GM12878 (cell line): ENCODE results near the gene ZNF451. TPM values are rescaled to one million over a fixed set of nuclear protein-coding genes. Genes with fewer than 3 reads are reported as not detected.

Source experiments
- ATAC-seq: fragments of 200-7000 bp; cut with Tn5 transposase; 3 replicates; pipeline ENCODE4 v1.9.1; 2020; ENCODE audit warnings: mild to moderate bottlenecking, moderate library complexity
- BruUV-seq: library from RNA; stranded (reverse); fragments of 400-500 nt; replicated peaks from 2 replicates; lab custom pipeline; 2021; lab: Mats Ljungman, UMichigan
- CTCF ChIA-PET: fragments of 300-600 bp; sonication (Branson Sonifier 250); formaldehyde crosslinking; extraction: SDS; loops from one replicate; lab custom pipeline; 2021; ENCODE audit warnings: inconsistent platforms; lab: Yijun Ruan, JAX
- POLR2A ChIA-PET: fragments of 350-600 bp; formaldehyde crosslinking; extraction: SDS; loops from one replicate; lab custom pipeline; 2021; ENCODE audit warnings: inconsistent platforms; lab: Charles Lee
- RAD21 ChIA-PET: fragments of 300-600 bp; sonication (Branson Sonifier 250); formaldehyde crosslinking; loops from one replicate; lab custom pipeline; 2023; ENCODE audit warnings: antibody characterized with exemption; ENCODE audit not compliant: unreplicated experiment; lab: Charles Lee
- SMC1A ChIA-PET: fragments of 300-600 bp; sonication (Branson Sonifier 250); formaldehyde crosslinking; loops from one replicate; lab custom pipeline; 2023; ENCODE audit not compliant: unreplicated experiment, uncharacterized antibody; lab: Charles Lee
- DNase-seq: peaks from one replicate; pipeline ENCODE4 v3.0.0-alpha.2; 2011; ENCODE audit warnings: low read depth, low spot score
- FAIRE-seq: peaks from 3 replicates; lab custom pipeline; 2011; peaks lifted over from hg19 to GRCh38; lab: Jason Lieb, UNC
- H2AFZ ChIP-seq: 2 replicates; pipeline ENCODE4 v1.6.0; 2011; ENCODE audit warnings: low read depth, low read length, control low read depth; ENCODE audit not compliant: control insufficient read depth
- H3K27ac ChIP-seq: 2 replicates; pipeline ENCODE4 v1.5.1; 2011; ENCODE audit warnings: control low read depth; ENCODE audit not compliant: control insufficient read depth, insufficient read depth
- H3K27me3 ChIP-seq, 2 experiments: replicated peaks in 1 of 2; 2 replicates each; pipeline versions ENCODE4 v1.6.0 to v1.6.1; 2011; ENCODE audit warnings: low read length in 1 of 2; ENCODE audit not compliant: control insufficient read depth in 2 of 2, insufficient read depth in 2 of 2
- H3K36me3 ChIP-seq, 2 experiments: 2 replicates each; pipeline ENCODE4 v1.5.1; 2011; ENCODE audit warnings: low read length in 1 of 2; ENCODE audit not compliant: control insufficient read depth in 2 of 2, insufficient read depth in 2 of 2
- H3K4me1 ChIP-seq: 2 replicates; pipeline ENCODE4 v1.6.1; 2011; ENCODE audit warnings: mild to moderate bottlenecking, low read length, moderate library complexity, mixed read lengths; ENCODE audit not compliant: control insufficient read depth, insufficient read depth
- H3K4me2 ChIP-seq: 2 replicates; pipeline ENCODE4 v1.6.0; 2011; ENCODE audit warnings: control low read depth; ENCODE audit not compliant: control insufficient read depth, insufficient read depth
- H3K4me3 ChIP-seq: fragments of 200-600 bp; sonication (generic); 2 replicates; pipeline ENCODE4 v1.5.1; 2016
- H3K79me2 ChIP-seq: 2 replicates; pipeline ENCODE4 v1.6.0; 2011; ENCODE audit warnings: low read length; ENCODE audit not compliant: control insufficient read depth, insufficient read depth
- H3K9ac ChIP-seq: 2 replicates; pipeline ENCODE4 v1.8.0; 2011; ENCODE audit warnings: low read length, control low read depth, mixed read lengths; ENCODE audit not compliant: control insufficient read depth, insufficient read depth
- H3K9me3 ChIP-seq: replicated peaks from 3 replicates; pipeline ENCODE4 v1.5.1; 2011; ENCODE audit warnings: mild to moderate bottlenecking, low read length; ENCODE audit not compliant: control insufficient read depth, insufficient read depth
- H4K20me1 ChIP-seq: 2 replicates; pipeline ENCODE4 v1.6.0; 2011; ENCODE audit not compliant: control insufficient read depth, insufficient read depth
- ASH2L ChIP-seq: fragments of 300-600, 200-600 bp; sonication (generic); IDR thresholded peaks from 2 replicates; pipeline ENCODE4 v1.6.1; 2017; ENCODE audit warnings: low read depth, mild to moderate bottlenecking, borderline replicate concordance
- BHLHE40 ChIP-seq, 2 experiments: fragments of 450-650 bp in 1 of 2; IDR thresholded peaks; 2 replicates each; pipeline ENCODE4 v1.6.1; 2011 to 2017; ENCODE audit warnings: low read depth in 2 of 2, borderline replicate concordance in 1 of 2, improper control_type of control experiment in 1 of 2, low read length in 1 of 2, mild to moderate bottlenecking in 1 of 2
- CREM ChIP-seq: IDR thresholded peaks from 2 replicates; pipeline ENCODE4 v1.6.1; 2014; ENCODE audit warnings: antibody characterized with exemption, low read depth
- ESRRA ChIP-seq: IDR thresholded peaks from 2 replicates; pipeline ENCODE4 v1.6.1; 2012; ENCODE audit warnings: mild to moderate bottlenecking, low read length, improper control_type of control experiment
- FOS ChIP-seq: IDR thresholded peaks from 3 replicates; pipeline ENCODE4 v1.6.1; 2011; ENCODE audit warnings: borderline replicate concordance; ENCODE audit not compliant: insufficient read length; ENCODE audit errors: extremely low read depth
- IRF4 ChIP-seq: IDR thresholded peaks from 2 replicates; pipeline ENCODE4 v1.6.1; 2011; ENCODE audit warnings: low read depth, low read length
- IRF5 ChIP-seq: fragments of 450-650 bp; IDR thresholded peaks from 2 replicates; pipeline ENCODE4 v1.6.1; 2017; ENCODE audit warnings: borderline replicate concordance
- JUNB ChIP-seq: IDR thresholded peaks from 2 replicates; pipeline ENCODE4 v1.6.1; 2016; ENCODE audit warnings: antibody characterized with exemption, mild to moderate bottlenecking
- KDM1A ChIP-seq: fragments of 200-600 bp; sonication (generic); IDR thresholded peaks from 2 replicates; pipeline ENCODE4 v1.6.1; 2016; ENCODE audit warnings: borderline replicate concordance
- KLF5 ChIP-seq: fragments of 450-650 bp; IDR thresholded peaks from 2 replicates; pipeline ENCODE4 v1.6.1; 2014; ENCODE audit warnings: mild to moderate bottlenecking; ENCODE audit not compliant: partially characterized antibody
- MTA2 ChIP-seq: fragments of 450-650 bp; IDR thresholded peaks from 2 replicates; pipeline ENCODE4 v1.6.1; 2016; ENCODE audit warnings: low read depth, mild to moderate bottlenecking, moderate library complexity
- NKRF ChIP-seq: fragments of 450-650 bp; conservative IDR thresholded peaks from 2 replicates; pipeline ENCODE4 v1.6.1; 2017; ENCODE audit warnings: mild to moderate bottlenecking, moderate library complexity
- SUPT20H ChIP-seq: IDR thresholded peaks from 2 replicates; pipeline ENCODE4 v1.6.1; 2011; ENCODE audit warnings: low read depth, mild to moderate bottlenecking, low read length, moderate library complexity, borderline replicate concordance; ENCODE audit not compliant: control insufficient read depth
- ZNF217 ChIP-seq: fragments of 450-650 bp; IDR thresholded peaks from 2 replicates; pipeline ENCODE4 v1.6.1; 2017; ENCODE audit warnings: antibody characterized with exemption, mild to moderate bottlenecking
- WGBS: methylation state at CpG from one replicate; pipeline ENCODE4 v1.1.6; 2016; ENCODE audit warnings: low lambda C conversion rate; ENCODE audit not compliant: insufficient replicate concordance, insufficient coverage; ENCODE audit errors: missing lambda C conversion rate; 5-methylcytosine and 5-hydroxymethylcytosine counted together
- in situ Hi-C: fragments of 300-500 bp; cut with MboI; formaldehyde crosslinking; loops from 9 replicates; pipeline ENCODE4 v1.14.3; 2018; ENCODE audit warnings: mixed read lengths
- intact Hi-C: fragments of 100-400 bp; cut with micrococcal nuclease; formaldehyde crosslinking; loops from one replicate; pipeline ENCODE4 v1.14.2; 2022; ENCODE audit not compliant: unreplicated experiment
- polyA plus RNA-seq, 11 experiments: library from polyadenylated mRNA; depleted of rRNA in 4 of 11; unstranded in 6 of 11; stranded (reverse) in 5 of 11; fragments of >200 nt; fragmentation: Nextera tagmentation in 4 of 11; fragmentation: Illumina TruSeq in 1 of 11; extraction: Ambion mirVana in 4 of 11; extraction: Trizol in 1 of 11; gene quantifications; 1 replicate in 1 of 11; 2 replicates in 10 of 11; pipeline versions ENCODE4 v1.2.1 to v1.2.3, GENCODE V29; 2011 to 2016; ENCODE audit warnings: inconsistent platforms in 2 of 11, missing spikeins in 2 of 11, low read depth in 1 of 11
- total RNA-seq, 4 experiments: library from RNA; depleted of rRNA in 3 of 4; stranded (reverse); fragments of >200 nt in 3 of 4; fragmentation: Illumina TruSeq in 1 of 4; extraction: Trizol in 1 of 4; gene quantifications; 2 replicates each; pipeline versions ENCODE4 v1.2.1 to v1.2.3, GENCODE V29; 2013 to 2021
- TF ChIP-seq, protein P1 (sequence below): fragments of 450-650 bp; IDR thresholded peaks from 2 replicates; pipeline ENCODE4 v1.6.1; 2018; ENCODE audit warnings: borderline replicate concordance, mild to moderate bottlenecking; ENCODE audit not compliant: partially characterized antibody
- TF ChIP-seq, protein P2 (sequence below): IDR thresholded peaks from 2 replicates; pipeline ENCODE4 v1.6.1; 2011; ENCODE audit warnings: borderline replicate concordance, low read depth, mild to moderate bottlenecking, moderate library complexity, mixed read lengths, low read length; ENCODE audit not compliant: insufficient read depth; ENCODE audit errors: extremely low read length

The ZNF451 gene
- total and polyA plus RNA-seq, 10 of the 15 experiments (the other 5 are each of a cell fraction or from before 2014, with no cell fraction given), result 6.5 to 44.4 (median 23.8) TPM

- CTCF ChIA-PET, result interaction anchor here (1.1 kb wide), 1 partner anchor 121 kb away, joined by 4 read pairs; the partner anchor contains the start of gene PRIM2
- in situ Hi-C loops, result no loop called here
- H4K20me1 ChIP-seq, result no peaks in the 10 kb centered on the region
- no peak overlapping the region for H3K27ac ChIP-seq
- no peak overlapping the region for H3K4me2 ChIP-seq
- H3K27me3 ChIP-seq, result no peaks in the 10 kb centered on the region
- FAIRE-seq (no peak), DNase-seq (no peak), ATAC-seq (no peak)
- peaks cover 0 to 3% of the 10 kb centered on the region in 2 experiments; a peak in 3 of 4 replicates for H3K36me3 ChIP-seq
- WGBS, result 100% methylated on average over 2 of the region's 2 CpGs
- no peak overlapping the region for H2AFZ ChIP-seq
- H3K79me2 ChIP-seq, result no peaks in the 10 kb centered on the region
- SMC1A ChIA-PET, result interaction anchor here (0.8 to 1.0 kb wide), 2 partner anchors 8 to 10 kb away, joined by 3 read pairs; no protein-coding TSS in a partner anchor
- H3K4me1 ChIP-seq, result no peaks in the 10 kb centered on the region
- no peak overlapping the region for H3K4me3 ChIP-seq
- intact Hi-C loops, result no loop called here
- RAD21 ChIA-PET, result no interaction called here
- no TSS peak for BruUV-seq
- POLR2A ChIA-PET, result no interaction called here
- H3K9me3 ChIP-seq, result no peaks in the 10 kb centered on the region
- H3K9ac ChIP-seq, result no peak overlapping the region
- TF ChIP-seq KLF5 (no peak), FOS (no peak), MTA2 (no peak), JUNB (no peak), ESRRA (no peak), KDM1A (no peak), IRF4 (no peak), NKRF (no peak), IRF5 (no peak), ASH2L (no peak), SUPT20H (no peak), CREM (no peak), BHLHE40 (IDR thresholded peaks at IDR 0.05; ENCODE audit: borderline replicate concordance in 1 of 2, low read depth in 2 of 2, low read length in 1 of 2) (no peak), ZNF217 (no peak)
- TF ChIP-seq, protein P1, sequence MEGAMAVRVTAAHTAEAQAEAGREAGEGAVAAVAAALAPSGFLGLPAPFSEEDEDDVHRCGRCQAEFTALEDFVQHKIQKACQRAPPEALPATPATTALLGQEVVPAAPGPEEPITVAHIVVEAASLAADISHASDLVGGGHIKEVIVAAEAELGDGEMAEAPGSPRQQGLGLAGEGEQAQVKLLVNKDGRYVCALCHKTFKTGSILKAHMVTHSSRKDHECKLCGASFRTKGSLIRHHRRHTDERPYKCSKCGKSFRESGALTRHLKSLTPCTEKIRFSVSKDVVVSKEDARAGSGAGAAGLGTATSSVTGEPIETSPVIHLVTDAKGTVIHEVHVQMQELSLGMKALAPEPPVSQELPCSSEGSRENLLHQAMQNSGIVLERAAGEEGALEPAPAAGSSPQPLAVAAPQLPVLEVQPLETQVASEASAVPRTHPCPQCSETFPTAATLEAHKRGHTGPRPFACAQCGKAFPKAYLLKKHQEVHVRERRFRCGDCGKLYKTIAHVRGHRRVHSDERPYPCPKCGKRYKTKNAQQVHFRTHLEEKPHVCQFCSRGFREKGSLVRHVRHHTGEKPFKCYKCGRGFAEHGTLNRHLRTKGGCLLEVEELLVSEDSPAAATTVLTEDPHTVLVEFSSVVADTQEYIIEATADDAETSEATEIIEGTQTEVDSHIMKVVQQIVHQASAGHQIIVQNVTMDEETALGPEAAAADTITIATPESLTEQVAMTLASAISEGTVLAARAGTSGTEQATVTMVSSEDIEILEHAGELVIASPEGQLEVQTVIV, result no peak
- TF ChIP-seq, protein P2, sequence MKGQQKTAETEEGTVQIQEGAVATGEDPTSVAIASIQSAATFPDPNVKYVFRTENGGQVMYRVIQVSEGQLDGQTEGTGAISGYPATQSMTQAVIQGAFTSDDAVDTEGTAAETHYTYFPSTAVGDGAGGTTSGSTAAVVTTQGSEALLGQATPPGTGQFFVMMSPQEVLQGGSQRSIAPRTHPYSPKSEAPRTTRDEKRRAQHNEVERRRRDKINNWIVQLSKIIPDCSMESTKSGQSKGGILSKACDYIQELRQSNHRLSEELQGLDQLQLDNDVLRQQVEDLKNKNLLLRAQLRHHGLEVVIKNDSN, result no peak
Observed at GRCh38 chr6:57195457-57195856, 105.5 kb downstream of the ZNF451 start.
